SW 1271 (cell line): ENCODE results near the gene CELSR1.

Experiments used
- DNase-seq, 2 experiments: peaks; one replicate each; lab custom pipeline; 2025; lab: John Stamatoyannopoulos, UW

CELSR1 gene

DNA sequence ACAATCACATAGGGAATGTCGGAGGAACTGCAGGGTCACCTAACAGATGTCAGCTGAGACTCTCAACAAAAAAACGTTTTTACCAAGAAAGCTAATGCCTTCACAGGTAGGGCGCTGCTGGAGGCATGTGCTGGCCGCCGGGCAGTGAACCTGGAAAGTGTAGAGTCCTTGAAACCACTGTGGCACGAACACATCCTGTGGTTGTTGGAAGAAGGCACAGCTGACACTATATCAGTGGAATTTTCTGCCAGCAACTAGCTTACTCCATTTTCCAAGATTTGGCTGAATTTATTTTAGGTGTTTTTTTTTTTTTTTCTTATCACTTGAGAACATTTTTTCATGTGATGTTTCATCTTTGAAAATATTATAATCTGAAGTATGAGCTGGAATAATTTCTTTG is 187.7 kb downstream of the CELSR1 start:
- no peak for DNase-seq

DNA sequence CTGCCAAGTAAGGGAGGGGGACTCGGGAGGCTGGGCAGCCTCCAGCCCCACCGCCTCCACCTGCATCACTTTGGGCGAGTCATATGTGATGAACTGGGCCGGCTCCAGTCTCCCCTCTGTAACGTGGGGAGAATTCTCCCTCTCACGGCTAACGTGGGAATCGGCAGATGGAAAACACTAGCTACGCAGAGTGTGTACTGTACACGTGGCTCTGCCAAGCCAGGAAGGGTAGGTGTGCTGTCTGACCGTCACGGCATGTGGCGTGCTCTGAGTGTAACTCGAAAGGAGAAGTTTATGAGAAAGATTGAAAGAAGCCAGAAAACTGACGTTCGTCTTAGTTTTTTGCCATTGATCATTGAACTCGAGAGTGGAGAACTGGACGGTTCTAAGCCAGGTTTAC is 188.2 kb downstream of the CELSR1 start:
- DNase-seq, result no peak

DNA sequence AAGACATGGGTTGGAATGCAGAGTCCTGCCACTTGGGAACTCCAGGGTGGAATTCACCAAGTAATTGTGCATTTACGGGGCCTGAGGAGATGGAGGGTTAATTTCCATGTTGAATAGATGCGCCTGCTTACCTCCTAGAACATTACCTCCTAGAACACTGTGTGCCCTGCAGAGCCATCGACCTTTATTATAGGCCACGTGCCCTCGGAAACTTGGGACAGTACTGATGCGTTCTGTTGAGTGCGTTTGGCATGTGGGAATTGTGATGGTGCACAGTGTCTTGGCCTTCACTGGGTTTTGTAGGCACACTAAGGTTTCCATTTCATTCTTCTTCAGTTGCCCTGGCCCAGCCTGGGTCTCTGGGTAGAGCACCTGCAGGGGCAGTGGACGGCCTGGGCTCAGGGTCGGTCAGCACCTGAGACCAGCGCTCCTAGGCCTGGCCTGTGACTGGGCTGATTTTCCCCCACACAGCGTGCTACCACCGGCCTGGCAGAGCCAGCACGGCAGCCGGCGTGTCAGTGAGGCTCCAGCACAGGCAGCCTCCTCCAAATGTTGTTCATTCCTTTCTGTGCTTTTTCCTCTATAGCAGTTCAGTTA is 189.2 kb downstream of the CELSR1 start:
- no peak for DNase-seq

DNA sequence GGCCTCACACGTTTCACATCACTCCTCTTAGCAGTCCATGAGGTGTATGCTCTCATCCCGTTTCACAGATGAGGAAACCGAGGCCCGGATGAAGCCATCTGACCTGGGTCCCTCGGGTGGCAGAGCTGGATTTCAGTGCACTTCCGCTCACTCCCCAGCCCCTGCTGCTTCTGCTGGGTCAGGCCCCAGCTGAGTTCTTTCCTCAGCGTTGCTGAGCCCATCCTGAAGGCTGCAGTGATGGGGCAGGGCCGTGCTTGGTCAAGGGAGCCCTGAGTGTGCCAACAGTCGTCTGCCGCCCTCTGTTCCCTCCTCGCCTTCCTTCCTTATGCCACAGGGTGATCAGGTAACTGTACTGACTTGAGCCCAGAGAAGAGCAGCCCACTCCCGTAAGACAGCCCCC is 189.8 kb downstream of the CELSR1 start:
- DNase-seq, result no peak

DNA sequence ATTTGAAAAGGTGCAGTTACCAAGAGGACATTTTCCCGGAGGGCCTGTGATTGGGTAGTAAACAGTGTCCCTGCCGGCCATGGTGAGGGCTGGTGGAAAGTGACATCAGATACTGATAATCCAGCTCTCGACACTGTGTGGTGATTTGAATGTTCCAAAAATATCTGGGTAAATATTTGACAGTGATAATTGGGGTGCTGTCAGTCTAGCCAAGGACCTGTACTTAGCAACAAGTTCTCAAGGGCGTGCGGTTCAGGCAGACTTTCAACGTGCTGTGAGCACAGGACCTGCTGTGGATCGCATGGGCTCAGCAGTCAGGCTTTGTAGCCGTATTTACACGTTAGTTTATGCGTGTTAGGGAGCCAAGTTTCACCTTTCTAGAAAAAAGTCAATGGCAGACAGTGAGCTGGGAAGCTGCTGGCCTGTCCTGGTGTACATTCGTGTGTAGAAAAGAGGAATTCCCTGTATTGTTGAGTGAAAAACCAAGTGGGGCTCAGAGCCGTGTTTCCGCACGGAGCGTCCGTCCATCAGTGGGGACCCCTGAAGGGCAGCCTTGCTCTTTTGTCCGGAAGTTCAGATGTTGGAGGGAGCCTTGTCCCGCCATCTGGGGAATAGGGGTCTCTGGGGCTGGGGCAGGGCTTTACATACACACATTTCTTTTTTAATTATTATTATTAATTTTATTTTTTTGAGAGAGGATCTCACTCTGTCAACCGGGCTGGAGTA is 190.6 kb downstream of the CELSR1 start:
- DNase-seq, result no peak

DNA sequence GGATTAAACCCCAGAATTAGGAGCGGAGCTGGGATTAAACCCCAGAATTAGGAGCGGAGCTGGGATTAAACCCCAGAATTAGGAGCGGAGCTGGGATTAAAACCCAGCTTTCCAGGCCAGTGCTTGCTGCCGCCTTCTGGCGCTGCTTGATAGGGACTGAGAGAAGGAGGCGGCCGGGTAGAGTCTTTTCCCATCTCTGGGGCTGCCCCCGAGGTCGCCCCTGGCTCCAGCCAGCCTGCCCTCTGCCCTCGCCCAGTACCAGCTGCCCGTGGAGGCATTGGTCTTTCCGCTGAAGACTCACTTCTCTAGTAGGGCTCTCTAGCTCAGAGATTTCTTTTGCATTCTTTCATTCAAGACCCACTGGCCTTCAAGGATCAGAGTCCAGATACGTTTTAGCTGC is 196.7 kb downstream of the CELSR1 start:
- DNase-seq, result no peak

GRCh38 chr22:46339956-46340355 is 197.5 kb downstream of the CELSR1 start:
- DNase-seq, result no peak

DNA sequence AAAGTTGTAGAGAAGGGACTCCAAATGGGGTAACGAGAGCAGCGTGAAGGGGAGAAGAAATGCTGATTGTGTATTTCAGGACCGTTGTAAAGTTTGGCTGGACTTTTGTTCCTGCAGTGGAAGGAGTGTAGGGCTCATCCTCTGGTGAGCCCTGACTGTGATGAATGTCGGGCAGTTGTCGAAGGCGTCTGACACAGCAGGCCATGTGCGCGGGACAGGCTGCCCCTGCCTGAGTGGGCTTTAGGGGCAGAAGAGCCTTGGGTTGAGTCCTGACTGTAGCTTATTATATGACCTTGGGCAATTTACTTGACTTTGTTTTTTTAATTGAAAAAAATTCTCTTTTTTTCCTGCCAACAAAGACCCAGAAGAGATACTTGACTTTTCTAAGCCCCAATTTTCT is 198.8 kb downstream of the CELSR1 start:
- no peak for DNase-seq

DNA sequence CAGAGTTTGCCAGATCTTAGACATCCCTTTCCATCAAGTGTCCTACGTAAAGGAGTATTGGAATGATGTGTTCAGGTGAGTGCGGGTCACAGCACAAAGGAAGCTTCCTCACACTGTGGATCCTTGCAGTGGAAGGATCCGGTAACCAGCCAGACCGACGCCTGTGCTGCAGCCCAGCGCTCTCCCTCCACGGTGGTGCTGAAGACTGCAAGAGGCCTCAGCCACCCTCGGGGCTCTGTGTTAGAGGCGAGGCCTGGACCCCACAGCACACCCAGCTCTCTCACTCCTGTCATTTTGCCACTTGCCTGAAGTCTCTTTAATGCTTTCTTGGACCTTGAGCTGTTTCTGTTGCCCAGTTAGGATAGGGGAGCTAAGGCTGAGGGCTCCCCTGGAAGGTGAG is 199.6 kb downstream of the CELSR1 start:
- no peak for DNase-seq

DNA sequence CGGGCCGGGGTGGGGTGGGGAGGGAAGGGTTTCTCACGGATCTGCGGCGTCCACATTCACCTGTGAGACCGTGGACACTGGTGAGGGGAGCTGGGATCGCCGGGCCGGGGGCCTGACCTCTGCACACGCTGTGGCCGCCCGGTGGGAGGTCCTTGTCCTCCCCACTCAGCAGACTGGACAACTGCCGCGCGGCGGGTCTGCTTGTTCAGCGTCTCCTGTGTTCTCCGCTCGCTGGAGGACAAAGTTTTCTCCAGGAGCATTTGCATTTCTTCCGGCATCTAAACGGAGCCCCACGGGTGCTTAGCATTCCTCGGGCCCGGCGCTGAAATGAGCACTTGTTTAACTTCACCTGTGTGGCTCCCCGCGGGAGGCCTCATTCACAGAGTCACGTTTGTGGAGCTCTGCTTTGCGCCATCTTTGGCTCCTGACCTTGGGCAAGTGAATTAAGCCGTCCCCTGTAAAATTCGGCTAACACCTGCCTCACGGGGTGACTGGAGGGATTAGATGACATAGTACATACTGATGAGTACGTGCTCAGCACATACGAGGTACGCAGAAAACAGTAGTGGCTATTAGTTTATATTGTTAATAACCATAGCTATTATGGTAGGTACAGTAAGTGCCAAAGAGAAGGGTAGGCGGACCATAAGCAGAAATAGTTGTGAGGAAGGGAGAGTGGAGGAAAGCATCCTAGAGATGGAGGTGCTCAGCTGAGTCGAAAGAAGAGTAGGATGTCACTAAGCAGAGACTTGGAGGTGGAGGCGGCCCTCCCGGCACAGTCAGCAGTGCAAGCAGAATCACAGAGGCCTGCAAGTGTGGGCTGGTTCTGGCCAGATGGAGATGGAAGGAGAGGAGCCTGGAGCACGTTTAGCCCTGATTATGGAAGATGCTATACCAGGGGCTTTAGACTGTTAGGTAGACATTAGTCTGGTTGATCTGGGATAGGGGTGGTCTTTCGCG is 201.0 kb downstream of the CELSR1 start:
- no peak for DNase-seq

DNA sequence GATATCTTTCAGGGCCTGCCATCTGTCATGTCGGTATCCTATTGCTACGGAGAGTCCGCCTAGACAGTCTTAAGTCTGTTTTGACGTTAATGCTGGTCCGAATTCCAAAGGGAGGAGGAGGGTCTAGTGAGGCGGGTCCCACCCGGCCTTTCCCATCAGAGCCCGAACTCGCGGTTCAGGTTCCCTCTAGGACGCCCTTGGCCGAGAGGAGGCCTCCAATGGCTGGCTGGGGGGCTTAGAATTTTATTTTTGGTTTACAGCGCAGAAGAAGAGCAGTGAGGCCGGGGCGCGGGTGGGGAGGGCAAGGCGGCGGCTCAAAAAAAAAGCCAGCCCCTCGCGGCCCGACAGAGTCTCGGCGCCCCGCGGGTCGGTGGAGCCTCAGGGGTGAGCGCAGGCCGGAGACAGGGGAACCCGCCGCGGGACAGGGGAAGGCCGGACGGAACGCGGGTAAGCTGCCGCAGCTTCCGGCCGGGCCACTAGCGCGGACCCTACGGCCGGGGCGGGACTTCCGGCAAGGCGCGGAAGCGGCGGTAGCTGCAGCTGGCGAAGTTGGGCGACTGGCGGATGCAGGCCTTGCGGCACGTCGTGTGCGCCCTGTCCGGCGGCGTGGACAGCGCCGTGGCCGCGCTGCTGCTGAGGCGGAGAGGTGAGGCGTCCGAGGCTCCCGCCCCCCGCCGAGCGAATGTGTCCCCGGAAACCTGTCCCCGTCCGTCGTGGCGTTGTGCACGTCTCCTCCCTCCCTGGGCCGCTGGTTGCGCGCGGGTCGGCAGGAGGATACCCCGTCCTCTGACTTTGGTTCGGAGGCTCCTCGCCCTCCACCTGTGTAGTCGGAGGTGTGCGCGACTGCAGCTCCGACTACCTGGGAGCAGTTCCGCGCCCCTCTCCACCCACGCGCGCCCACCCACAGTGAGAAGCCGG is 202.0 kb downstream of the CELSR1 start, which contains the start of gene TRMU:
TSS of gene TRMU (plus strand) at position 514 of the 918 bp plus-strand sequence. CDS start at position 565, 51 bp downstream.
- DNase-seq, result peak; percentile 52 to 59

DNA sequence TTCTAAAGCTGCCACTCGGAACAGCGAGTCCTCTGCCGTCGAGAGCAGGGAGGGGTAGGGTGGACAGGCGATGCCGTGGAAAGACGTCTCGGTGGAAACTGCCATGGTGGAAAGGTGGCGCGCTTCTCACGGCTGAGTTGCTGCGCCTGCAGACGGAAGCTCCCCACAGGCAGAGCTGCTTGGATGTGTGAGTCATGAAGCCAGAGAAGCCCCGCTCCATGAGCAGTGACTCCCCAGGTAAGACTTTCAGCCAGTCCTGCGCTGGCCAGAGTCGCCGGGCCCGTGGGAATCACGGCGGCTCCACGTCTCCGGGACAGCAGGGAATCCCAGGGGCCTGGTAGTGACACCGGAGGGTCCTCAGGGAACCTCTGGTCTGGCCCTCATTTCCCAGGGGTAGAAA is 205.9 kb downstream of the CELSR1 start:
- no peak for DNase-seq

DNA sequence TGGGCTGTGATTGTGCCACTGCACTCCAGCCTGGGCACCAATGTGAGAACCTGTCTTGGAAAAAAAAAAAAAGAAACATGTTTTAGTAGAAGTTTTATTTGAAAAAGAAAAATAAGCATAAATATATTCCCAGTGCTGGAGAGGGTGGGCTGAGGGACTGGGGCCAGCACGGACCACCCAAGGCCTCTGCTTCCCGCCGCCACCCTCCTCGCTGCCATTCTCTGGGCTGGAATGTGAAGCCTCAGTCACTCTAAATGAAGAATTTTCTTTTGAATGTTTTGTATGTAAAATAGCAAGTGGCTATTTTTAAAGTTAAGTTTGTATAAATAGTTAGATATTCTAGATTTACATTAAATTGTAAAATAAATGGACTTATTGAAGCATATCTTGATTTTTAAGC is 207.0 kb downstream of the CELSR1 start:
- DNase-seq, result no peak

DNA sequence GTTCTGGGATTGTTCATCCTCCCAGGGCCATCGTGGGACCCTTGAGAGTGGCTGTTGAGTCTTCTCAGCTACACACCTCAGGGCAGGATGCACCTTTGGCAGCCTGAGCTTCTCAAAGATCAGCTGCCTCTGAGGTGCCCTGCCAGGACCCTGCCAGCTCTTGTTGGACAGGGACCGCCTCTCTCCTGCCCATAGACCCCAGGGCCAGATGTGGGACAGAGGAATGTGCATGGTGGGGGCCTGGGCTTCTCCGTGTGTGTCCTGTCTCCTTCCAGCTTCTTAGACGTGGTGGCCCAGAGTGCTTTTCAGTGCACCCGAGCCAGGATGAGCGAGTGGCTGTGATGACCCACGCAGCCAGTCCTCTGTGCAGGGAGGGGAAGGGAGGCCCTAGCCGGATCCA is 207.8 kb downstream of the CELSR1 start:
- DNase-seq, result no peak

DNA sequence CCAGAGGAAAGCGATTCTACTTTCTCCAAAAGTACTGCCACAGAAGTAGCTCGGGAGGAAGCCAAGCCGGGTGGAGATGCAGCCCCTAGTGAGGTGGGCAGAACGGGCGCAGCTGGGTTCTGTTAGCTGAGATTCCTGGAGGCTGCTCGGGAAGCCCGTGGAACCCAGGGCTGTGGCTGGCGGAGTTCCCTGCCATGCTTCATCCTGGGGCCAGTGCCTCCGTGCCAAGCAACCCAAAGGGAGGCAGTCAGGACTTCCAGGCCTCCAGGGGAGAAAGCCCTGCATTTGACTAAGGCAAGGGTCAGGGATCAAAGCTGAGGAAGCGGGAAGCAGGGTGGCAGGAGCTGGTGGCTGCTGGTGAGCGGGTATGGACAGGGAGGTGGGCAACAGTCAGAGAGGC is 208.6 kb downstream of the CELSR1 start:
- DNase-seq, result no peak

DNA sequence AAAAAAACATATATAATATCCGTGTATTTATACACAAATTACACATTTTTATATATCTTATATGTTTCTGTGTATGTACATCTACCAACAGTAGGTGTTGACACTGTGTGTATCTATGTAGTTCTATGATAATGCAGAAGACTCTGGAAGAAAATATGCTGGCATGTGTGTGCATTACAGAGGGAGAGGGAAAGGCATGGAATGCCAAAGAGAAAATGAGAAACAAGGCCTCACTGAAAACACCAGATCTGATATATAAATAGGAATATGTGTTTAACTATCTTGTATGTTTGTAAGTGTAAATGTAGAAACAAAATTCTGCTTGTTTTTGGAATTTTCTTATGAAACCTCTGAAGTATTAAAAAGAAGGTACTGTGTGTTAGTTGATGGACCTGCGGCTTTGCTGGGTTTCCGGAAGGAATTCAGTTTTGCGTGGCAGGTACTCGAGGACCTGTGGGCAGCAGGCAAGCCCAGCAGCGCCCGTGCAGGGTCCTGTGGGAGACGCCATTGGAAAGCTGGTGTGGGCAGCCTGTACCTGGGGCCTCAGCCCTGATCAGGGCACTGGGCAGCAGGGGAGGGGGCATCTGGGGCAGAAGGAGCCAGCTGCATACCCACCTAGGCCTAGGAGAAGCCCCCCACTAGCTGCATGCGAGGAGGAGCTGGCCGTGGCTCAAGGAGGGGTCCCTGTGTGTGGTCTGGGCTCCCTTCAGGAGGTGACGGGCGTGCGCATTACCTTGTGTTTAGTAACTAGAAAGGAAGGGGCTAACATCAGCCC is 209.5 kb downstream of the CELSR1 start:
- no peak for DNase-seq

- DNase-seq, result no peak
Measured at GRCh38 chr22:46326066-46326680, 211.2 kb downstream of the CELSR1 start.

DNA sequence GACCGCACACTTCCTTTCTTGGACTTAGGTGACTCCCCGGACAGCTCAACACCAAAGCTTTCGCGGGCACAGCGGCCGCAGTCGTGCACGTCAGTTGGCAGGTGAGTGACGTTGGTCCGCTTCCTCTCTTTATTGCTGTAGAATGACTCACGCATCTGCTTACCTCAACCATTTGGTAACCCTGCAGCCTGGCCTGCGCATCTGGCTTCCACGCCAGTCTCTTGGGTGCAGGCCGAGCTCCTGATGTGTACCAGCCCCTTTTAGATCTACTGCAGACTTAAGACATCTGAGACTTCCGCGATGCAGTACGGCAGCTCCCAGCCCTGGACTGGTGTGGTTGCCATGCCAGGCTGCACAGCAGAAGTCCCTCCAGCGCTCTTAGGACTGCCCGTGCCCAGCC is 214.3 kb downstream of the CELSR1 start:
- DNase-seq, result no peak

DNA sequence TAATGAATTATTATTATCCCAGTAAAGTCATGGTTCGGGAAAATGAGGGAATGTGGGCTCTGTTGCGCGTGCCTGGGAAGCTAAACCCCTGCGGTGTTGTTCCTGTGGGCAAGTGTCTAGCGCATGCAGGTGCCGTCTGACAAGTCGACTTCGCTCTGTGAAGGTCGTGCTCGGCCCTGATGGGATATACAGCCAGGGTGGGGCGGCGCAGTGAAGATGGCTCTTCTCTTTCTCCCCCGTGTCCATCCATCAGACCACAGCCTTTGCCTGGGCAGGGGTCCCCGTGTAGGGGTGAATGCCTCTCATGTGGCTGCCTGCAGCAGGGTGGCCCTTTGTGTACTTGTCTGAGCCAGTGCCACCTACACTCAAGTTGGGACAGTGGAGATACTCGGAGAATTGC is 214.7 kb downstream of the CELSR1 start:
- DNase-seq, result no peak

- DNase-seq, result no peak
Measured at GRCh38 chr22:46320716-46321386, 216.6 kb downstream of the CELSR1 start.
